Left kidney (tissue), 2 donors: ENCODE results near the gene ERGIC1. TPM values are rescaled to one million over a fixed set of nuclear protein-coding genes. Genes with fewer than 3 reads are reported as not detected.
"Not testable (repeated sequence)": the region's sequence is repeated elsewhere in the genome, so short reads cannot be mapped to it uniquely, and the experiment has no call there.

Experiments used
- DNase-seq: peaks from one replicate; pipeline ENCODE4 v3.0.0-alpha.2; 2013
- polyA plus RNA-seq: library from polyadenylated mRNA; unstranded; fragments of 120-200 nt; gene quantifications from one replicate; pipeline ENCODE4 v1.2.1, GENCODE V29; 2013; ENCODE audit not compliant: insufficient read length

Gene ERGIC1
- polyA plus RNA-seq, 1 donor = 122 TPM

DNA sequence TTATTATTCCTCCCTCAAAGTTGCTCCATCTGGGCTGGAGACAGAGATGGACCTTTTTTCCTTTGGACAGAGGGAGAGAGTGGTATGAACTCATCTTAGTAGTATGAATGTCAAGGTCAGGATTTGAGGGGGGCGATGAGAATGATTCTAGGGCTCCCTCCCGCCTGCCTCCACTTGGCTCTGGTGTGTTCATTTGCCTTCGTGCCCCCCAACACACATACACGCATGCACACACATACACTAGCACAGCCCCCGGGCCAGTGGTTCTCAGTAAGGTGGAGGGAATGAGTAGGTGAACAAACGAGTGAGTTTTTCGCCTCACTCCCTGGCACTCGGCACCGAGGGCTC is 44.5 kb downstream of the ERGIC1 start:
- DNase-seq = no peak

GRCh38 chr5:172878933-172879752 is 45.1 kb downstream of the ERGIC1 start:
- no peak for DNase-seq

- DNase-seq = no peak
Measured at GRCh38 chr5:172881691-172882370, 47.8 kb downstream of the ERGIC1 start.

- no peak for DNase-seq
Measured at GRCh38 chr5:172883066-172883465, 49.0 kb downstream of the ERGIC1 start.

- no peak for DNase-seq
Measured at GRCh38 chr5:172885597-172886340, 51.7 kb downstream of the ERGIC1 start.

GRCh38 chr5:172886476-172886875 is 52.4 kb downstream of the ERGIC1 start:
- DNase-seq = no peak

- DNase-seq = no peak
Measured at GRCh38 chr5:172886974-172887501, 53.0 kb downstream of the ERGIC1 start.

- peak; percentile 75 for DNase-seq
Measured at GRCh38 chr5:172887692-172888091, 53.6 kb downstream of the ERGIC1 start.

DNA sequence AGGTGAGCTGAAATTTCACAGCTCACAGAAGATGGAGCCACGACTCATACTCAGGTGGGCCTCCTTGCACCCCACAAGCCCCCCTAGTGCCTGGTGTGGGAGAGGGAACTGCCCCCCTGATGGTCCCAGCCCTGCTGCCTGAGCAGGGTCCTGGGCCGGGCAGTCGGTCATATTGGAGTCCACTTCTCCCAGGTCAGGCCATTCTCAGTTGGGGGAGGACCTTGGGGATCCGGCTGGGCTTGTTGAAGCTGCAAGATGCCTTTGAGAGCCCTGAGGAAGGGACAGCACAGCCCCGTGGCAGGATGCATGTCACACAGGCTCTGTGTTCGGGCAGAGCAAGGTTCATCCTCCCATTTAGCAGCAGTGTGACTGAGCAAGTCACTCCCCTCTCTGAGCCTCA is 56.6 kb downstream of the ERGIC1 start:
- no peak for DNase-seq

GRCh38 chr5:172891716-172892421 is 57.8 kb downstream of the ERGIC1 start:
- no peak for DNase-seq

DNA sequence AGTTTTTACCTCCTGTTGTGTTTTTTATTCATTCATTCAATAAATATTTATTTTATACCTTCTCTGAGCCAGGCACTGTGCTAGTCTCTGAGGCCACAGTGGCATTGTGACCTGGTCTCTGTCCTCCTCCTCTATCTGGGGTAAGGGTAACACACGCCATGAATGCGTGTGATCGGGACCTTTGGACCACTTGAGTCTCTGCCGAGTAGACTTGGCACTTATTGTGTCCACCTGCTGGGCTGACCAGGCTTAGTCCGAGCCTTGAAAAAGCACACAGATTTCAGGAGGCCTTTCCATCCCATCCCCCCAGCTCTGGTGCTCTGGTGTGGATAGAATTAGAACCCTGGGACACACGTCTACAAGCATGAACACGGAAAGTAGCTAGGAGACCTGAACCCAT is 58.7 kb downstream of the ERGIC1 start:
- DNase-seq = no peak

DNA sequence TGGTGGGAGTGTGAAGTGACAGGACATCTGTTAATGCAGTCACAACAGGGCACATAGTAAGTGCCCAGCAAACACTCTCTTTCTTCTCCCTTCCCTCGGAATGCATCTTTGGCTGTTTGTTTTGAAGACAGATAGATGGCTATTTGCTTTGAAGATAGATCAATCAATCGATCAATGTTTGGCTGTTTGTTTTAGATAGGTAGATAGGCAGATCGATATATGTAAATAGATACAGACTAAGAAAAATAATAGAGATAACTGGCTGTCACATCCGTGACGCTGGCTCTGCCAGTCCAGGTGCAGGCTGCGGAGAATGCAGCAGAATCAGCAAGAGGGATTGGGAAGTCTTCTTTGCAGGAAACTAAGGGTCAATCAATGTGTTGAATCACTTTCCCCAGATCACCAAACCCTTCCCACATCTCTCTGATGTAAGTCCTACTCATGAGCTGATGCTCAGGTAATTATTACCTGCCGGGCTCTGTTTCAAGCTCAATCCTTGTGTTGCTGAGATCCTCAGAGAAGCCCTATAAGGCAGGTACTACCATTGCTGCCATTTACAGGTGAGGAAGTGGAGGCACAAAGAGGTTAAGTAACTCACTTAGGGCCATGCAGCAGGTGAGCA is 60.8 kb downstream of the ERGIC1 start:
- DNase-seq = no peak

DNA sequence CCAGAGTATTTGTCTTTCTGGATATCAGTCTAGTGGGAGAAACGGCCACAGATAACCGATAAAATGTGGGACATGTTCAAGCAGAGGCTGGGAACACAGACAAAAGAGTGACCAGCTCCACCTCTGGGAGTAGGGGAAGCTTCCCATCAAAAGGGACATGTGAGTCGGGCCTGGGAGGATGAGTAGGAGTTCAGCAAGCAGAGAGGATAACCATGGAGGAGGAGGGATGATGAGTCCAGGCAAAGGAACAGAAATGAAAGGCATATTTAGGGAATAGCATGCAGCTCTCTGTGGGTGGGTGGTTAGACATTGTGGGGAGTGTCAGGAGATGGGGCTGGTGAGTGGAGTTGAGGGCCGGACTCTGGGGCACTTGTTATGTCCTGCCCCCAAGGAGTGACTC is 61.5 kb downstream of the ERGIC1 start:
- DNase-seq = no peak

DNA sequence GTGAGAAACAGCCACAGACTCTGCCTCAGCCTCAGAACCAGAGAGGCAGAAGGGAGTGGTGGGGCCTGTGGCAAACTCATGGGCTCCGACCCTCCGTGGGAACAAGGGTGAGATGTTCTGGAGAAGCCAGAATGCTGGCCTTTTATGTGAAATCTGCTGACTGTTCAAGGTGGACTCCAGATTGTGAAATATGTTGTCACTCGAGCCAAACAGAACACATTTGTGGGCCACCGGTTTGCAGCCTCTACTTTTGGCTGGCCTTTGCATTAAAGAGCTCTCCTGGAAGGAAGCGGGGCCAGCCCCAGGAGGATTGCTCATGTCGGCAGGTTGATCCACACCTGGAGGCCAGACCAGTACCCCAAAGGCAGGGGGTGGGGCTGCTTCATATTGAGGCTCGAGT is 62.4 kb downstream of the ERGIC1 start:
- no peak for DNase-seq

- not testable (repeated sequence) for DNase-seq
Measured at GRCh38 chr5:172897067-172897466, 63.0 kb downstream of the ERGIC1 start.

DNA sequence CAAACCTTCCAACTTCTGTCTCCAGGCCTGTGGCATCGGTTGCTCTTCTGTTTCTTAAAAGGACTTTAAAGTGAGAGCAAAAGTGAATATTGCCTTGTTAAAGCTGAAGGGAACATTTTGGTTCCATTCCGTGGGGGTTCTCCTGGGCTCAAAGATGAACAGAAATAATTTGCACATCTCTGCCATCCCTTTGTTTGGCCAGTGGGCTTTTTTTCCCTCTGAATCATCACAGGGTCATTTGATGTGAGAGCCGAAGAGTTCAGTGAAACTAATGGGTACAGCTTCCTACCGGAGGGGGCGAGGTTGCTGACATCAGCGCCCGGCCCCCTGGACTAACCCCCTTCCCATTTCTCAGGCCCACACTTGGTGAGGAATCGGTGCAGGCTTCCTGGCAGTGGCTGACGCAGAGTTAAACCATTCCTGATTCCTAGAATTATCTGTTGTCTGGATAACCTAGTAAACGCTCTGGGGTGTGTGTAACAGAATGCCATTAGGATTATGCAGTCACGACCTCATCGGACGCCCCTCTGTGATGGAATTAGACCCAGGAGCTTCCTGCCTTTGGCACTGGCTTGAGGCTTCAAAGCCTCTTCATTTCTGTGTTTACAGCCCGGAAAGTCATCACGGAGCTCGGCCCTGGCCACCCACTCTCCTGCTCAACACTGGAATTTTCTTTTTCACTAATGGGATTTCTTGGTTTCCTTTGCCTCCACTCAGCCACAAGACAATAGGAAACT is 63.6 kb downstream of the ERGIC1 start:
- no peak for DNase-seq

DNA sequence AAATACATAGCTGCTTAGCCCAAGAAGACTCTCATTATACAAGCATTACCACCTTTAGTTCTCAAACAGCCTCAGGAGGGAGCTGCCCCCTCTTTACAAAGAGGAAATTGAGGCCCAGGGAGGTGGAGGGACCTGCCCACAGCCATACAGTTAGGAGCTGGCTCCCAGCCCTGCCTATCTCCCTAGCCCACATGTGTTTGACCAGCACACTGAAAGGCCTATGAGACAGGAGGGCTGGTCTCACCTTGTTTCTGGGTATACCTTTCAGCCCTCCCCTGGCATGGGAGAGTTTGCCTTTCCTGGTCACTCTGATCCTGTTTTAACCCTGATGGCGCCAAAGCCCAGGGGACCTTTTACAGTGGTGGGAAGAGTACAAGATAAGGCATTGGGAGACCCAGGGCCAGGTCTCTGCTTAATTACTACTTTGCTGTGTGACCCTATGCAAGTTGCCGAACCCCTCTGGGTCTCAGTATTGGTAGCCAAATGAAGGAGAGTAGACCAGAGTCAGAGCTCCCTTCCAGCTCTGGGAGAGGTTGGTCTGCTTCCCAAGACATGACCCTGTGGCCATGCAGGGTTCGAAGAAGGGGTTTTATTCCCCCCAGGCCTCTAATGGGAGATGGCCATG is 64.3 kb downstream of the ERGIC1 start:
- DNase-seq = no peak

DNA sequence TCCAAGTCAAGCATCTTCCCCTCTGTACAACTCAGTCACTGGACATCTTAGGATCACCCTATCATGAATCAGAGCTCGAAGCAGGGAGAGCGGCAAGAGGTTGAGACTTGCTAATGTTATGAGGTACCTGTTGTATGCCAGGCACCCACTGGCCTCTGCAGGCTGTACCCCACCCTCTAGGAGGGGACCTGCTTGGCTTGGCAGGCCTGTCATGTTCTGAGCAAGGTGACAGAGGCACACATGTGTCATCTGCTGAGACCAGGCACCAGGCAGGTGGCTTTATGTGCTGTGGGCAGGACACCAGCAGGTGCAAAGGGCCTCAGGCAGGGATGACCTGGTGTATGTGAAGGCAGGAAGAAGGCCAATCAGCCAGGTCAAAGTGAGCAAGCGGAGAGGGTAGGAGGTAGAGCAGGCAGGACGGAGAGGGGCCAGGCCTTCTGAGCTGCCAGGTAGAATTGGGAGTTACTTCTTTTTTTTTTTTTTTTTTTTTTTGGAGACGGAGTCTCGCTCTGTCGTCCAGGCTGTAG is 64.9 kb downstream of the ERGIC1 start:
- no peak for DNase-seq

GRCh38 chr5:172899436-172899835 is 65.4 kb downstream of the ERGIC1 start:
- DNase-seq = no peak
